Measurements from ENCODE around the gene AGO4. TPM values are rescaled to one million over a fixed set of nuclear protein-coding genes. Genes with fewer than 3 reads are reported as not detected.
"Not testable (repeated sequence)": the region's sequence is repeated elsewhere in the genome, so short reads cannot be mapped to it uniquely, and the experiment has no call there.

The AGO4 gene
- polyA plus RNA-seq, 1 donor: 19.9 TPM

DNA sequence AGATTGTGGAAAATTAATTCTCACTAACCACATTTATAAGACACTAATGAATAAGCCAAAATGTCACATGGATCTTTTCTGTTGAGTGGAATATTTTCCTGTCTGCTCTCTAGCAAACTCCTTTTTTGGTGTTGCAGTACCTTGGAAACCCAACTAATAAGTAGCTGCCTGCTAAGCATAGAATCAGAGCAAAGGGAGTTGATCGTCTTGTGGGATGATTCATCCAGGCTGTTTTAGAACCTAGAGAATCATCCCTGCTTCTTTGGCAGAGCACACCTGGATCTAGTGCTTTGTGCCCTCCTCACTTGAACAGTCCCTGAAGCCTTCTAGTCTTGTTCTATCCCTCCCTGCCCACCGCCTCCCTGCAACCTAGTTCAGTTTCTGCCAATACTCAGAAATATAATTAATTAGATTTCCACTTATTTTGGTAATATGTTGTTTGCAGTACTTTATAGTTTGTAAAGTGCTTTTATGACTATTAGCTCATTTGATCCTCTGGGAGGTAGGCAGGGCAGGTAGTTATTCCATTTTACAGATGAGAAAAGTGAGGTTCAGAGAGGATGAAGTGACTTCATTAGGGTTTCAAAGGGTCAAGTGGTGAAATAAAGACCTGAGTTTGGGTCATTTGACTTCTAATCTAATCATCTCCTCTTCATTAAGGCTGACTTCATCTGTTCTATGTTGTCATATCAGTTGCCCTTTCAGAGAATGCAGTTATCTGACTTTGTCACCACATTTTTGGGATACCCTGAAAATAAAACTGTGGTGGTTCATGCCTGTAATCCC is 2.5 kb downstream of the AGO4 start:
- no peak overlapping the region for H3K4me3 ChIP-seq (ENCODE audit: low read length)
- no peaks in the 10 kb centered on the region for H3K9me3 ChIP-seq (ENCODE audit: control insufficient read depth, low read depth, low read length)
- peaks cover 6% of the 10 kb centered on the region for H3K4me1 ChIP-seq (ENCODE audit: control insufficient read depth, insufficient read depth, low read length)
- WGBS (ENCODE audit: insufficient coverage, low lambda C conversion rate): no CpG with 5 or more reads among the region's 2 CpGs
- no peak for DNase-seq
- H3K27me3 ChIP-seq (ENCODE audit: control insufficient read depth, insufficient read depth, low read length): no peaks in the 10 kb centered on the region
- no peaks in the 10 kb centered on the region for H3K36me3 ChIP-seq (ENCODE audit: control insufficient read depth, insufficient read depth, low read length)
- H3K27ac ChIP-seq (ENCODE audit: low read length): no peak overlapping the region

DNA sequence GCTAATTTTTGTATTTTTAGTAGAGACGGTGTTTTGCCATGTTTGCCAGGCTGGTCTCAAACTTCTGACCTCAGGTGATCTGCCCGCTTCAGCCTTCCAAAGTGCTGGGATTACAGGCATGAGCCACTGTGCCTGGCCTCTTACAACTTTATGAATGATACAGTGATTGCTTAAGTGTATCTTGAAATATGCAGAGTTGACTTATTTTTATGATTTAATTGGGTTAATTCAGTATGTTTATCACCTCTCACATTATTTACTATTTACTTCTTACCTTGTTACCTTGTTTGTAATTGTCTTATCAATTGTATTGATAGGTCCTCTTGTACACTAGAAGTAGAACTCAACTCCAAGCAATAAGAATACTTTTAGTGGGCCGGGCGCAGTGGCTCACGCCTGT is 4.9 kb downstream of the AGO4 start:
- WGBS (ENCODE audit: insufficient coverage, low lambda C conversion rate): no CpG with 5 or more reads among the region's 5 CpGs
- H3K4me3 ChIP-seq (ENCODE audit: low read length); DNase-seq; H3K9me3 ChIP-seq (ENCODE audit: control insufficient read depth, low read depth, low read length); H3K27ac ChIP-seq (ENCODE audit: low read length); H3K27me3 ChIP-seq (ENCODE audit: control insufficient read depth, insufficient read depth, low read length); H3K4me1 ChIP-seq (ENCODE audit: control insufficient read depth, insufficient read depth, low read length); H3K36me3 ChIP-seq (ENCODE audit: control insufficient read depth, insufficient read depth, low read length): not testable (repeated sequence)

DNA sequence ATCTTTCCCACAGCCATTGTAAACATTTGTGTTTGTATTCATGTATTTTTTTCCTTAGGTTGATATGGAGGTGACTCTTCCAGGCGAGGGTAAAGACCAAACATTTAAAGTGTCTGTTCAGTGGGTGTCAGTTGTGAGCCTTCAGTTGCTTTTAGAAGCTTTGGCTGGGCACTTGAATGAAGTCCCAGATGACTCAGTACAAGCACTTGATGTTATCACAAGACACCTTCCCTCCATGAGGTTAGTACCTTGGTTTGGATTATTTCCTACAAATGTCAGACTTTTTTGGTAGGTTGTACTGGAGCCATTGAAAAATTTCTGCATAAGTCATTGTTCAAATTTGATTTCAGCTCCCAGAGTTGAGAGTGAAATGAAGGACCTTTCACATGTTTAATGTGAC is 17.4 kb downstream of the AGO4 start:
- no peak for DNase-seq
- H3K4me1 ChIP-seq (ENCODE audit: control insufficient read depth, insufficient read depth, low read length): no peaks in the 10 kb centered on the region
- WGBS (ENCODE audit: insufficient coverage, low lambda C conversion rate): no CpG with 5 or more reads among the region's 1 CpG
- H3K27me3 ChIP-seq (ENCODE audit: control insufficient read depth, insufficient read depth, low read length): no peaks in the 10 kb centered on the region
- peaks cover 26% of the 10 kb centered on the region for H3K36me3 ChIP-seq (ENCODE audit: control insufficient read depth, insufficient read depth, low read length)
- no peaks in the 10 kb centered on the region for H3K9me3 ChIP-seq (ENCODE audit: control insufficient read depth, low read depth, low read length)
- no peak overlapping the region for H3K4me3 ChIP-seq (ENCODE audit: low read length)
- no peak overlapping the region for H3K27ac ChIP-seq (ENCODE audit: low read length)

GRCh38 chr1:35832276-35832905 is 24.6 kb downstream of the AGO4 start:
- H3K4me1 ChIP-seq (ENCODE audit: control insufficient read depth, insufficient read depth, low read length): no peaks in the 10 kb centered on the region
- no peak overlapping the region for H3K27ac ChIP-seq (ENCODE audit: low read length)
- WGBS (ENCODE audit: insufficient coverage, low lambda C conversion rate): no CpG with 5 or more reads among the region's 2 CpGs
- no peak overlapping the region for H3K4me3 ChIP-seq (ENCODE audit: low read length)
- H3K36me3 ChIP-seq (ENCODE audit: control insufficient read depth, insufficient read depth, low read length): peaks cover 57% of the 10 kb centered on the region
- no peaks in the 10 kb centered on the region for H3K27me3 ChIP-seq (ENCODE audit: control insufficient read depth, insufficient read depth, low read length)
- H3K9me3 ChIP-seq (ENCODE audit: control insufficient read depth, low read depth, low read length): no peaks in the 10 kb centered on the region
- DNase-seq: no peak

GRCh38 chr1:35833395-35833794 is 25.6 kb downstream of the AGO4 start:
- H3K4me1 ChIP-seq (ENCODE audit: control insufficient read depth, insufficient read depth, low read length): no peaks in the 10 kb centered on the region
- no peak overlapping the region for H3K27ac ChIP-seq (ENCODE audit: low read length)
- no peaks in the 10 kb centered on the region for H3K9me3 ChIP-seq (ENCODE audit: control insufficient read depth, low read depth, low read length)
- no peak overlapping the region for H3K4me3 ChIP-seq (ENCODE audit: low read length)
- 100% methylated on average over 2 of the region's 2 CpGs for WGBS (ENCODE audit: insufficient coverage, low lambda C conversion rate)
- H3K27me3 ChIP-seq (ENCODE audit: control insufficient read depth, insufficient read depth, low read length): no peaks in the 10 kb centered on the region
- peaks cover 56% of the 10 kb centered on the region for H3K36me3 ChIP-seq (ENCODE audit: control insufficient read depth, insufficient read depth, low read length)
- no peak for DNase-seq

GRCh38 chr1:35834218-35834617 is 26.4 kb downstream of the AGO4 start:
- WGBS (ENCODE audit: insufficient coverage, low lambda C conversion rate): no CpG with 5 or more reads among the region's 2 CpGs
- peaks cover 54% of the 10 kb centered on the region for H3K36me3 ChIP-seq (ENCODE audit: control insufficient read depth, insufficient read depth, low read length)

DNA sequence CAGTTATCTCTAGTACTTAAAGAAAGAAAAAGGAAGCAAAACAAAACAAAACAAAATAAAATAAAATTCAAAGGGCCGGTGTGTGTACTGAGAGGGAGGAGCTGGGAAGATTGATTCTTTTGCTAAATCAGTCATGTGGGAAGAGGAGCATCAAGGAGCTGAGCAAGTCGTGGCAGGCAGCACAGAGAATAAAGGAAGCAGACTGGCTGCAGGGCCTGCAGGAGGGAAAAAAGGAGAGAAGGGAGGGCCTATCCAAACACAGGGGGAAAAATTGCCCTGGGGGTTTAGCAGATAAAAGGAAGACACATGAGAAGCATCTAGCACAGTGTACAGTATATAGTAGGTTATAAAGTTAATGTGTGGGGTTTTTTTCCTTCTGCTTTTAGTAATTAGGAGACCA is 27.6 kb downstream of the AGO4 start:
- Histone ChIP-seq H3K9me3 (ENCODE audit: control insufficient read depth, low read depth, low read length) (no peaks in the 10 kb centered on the region), H3K27me3 (ENCODE audit: control insufficient read depth, insufficient read depth, low read length) (no peaks in the 10 kb centered on the region), H3K4me3 (ENCODE audit: low read length) (no peak overlapping the region), H3K4me1 (ENCODE audit: control insufficient read depth, insufficient read depth, low read length) (no peaks in the 10 kb centered on the region), H3K36me3 (ENCODE audit: control insufficient read depth, insufficient read depth, low read length) (peaks cover 49% of the 10 kb centered on the region), H3K27ac (ENCODE audit: low read length) (no peak overlapping the region)
- no peak for DNase-seq
- 33% methylated on average over 1 of the region's 2 CpGs for WGBS (ENCODE audit: insufficient coverage, low lambda C conversion rate)

More at GRCh38 chr1:35834218-35834617, 26.4 kb downstream of the AGO4 start:
- no peaks in the 10 kb centered on the region for H3K27me3 ChIP-seq (ENCODE audit: control insufficient read depth, insufficient read depth, low read length)
- H3K4me3 ChIP-seq (ENCODE audit: low read length): no peak overlapping the region
- no peaks in the 10 kb centered on the region for H3K4me1 ChIP-seq (ENCODE audit: control insufficient read depth, insufficient read depth, low read length)
- H3K9me3 ChIP-seq (ENCODE audit: control insufficient read depth, low read depth, low read length): no peaks in the 10 kb centered on the region
- no peak overlapping the region for H3K27ac ChIP-seq (ENCODE audit: low read length)
- no peak for DNase-seq

DNA sequence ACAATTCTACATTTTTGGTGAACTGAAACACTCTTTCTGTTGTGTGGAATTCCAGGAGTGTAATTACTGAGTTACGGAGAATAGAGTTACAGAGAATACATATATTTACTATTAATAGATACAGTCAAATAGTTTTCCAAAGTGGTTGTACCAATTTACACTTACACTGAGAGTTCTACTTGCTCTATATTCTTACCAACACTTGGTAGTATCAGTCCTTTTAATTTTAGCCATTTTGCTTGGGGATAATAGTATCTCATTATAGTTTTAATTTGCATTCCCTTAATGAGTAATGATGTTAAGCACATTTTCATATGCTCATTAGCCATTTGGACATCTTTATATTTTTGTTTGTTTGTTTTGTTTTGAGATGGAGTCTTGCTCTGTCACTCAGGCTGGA is 28.9 kb downstream of the AGO4 start:
- no CpG with 5 or more reads among the region's 1 CpG for WGBS (ENCODE audit: insufficient coverage, low lambda C conversion rate)
- no peak for DNase-seq
- H3K9me3 ChIP-seq (ENCODE audit: control insufficient read depth, low read depth, low read length): no peaks in the 10 kb centered on the region
- peaks cover 52% of the 10 kb centered on the region for H3K36me3 ChIP-seq (ENCODE audit: control insufficient read depth, insufficient read depth, low read length)
- no peaks in the 10 kb centered on the region for H3K4me1 ChIP-seq (ENCODE audit: control insufficient read depth, insufficient read depth, low read length)
- no peaks in the 10 kb centered on the region for H3K27me3 ChIP-seq (ENCODE audit: control insufficient read depth, insufficient read depth, low read length)
- H3K4me3 ChIP-seq (ENCODE audit: low read length): no peak overlapping the region
- H3K27ac ChIP-seq (ENCODE audit: low read length): no peak overlapping the region

GRCh38 chr1:35838693-35839245 is 31.0 kb downstream of the AGO4 start:
- H3K27ac ChIP-seq (ENCODE audit: low read length): no peak overlapping the region
- no peak for DNase-seq
- 93% methylated on average over 3 of the region's 8 CpGs for WGBS (ENCODE audit: insufficient coverage, low lambda C conversion rate)

DNA sequence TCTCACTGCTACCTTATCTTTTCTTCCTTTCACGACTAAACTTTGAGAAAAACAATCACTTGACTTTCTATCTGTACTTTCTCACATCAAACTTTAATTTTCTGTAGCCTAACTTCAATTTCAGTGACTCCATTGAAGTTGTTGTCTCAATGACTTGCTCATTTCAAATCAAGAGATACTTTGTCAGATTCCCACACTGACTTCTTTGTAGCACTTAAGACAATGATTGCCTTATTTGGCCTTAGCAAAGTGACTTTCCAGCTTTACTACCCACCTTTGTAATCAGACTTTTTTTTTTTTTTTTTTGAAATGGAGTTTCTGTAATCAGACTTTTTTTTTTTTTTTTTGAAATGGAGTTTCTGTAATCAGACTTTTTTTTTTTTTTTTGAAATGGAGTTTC is 37.0 kb downstream of the AGO4 start:
- no peaks in the 10 kb centered on the region for H3K9me3 ChIP-seq (ENCODE audit: control insufficient read depth, low read depth, low read length)
- H3K27me3 ChIP-seq (ENCODE audit: control insufficient read depth, insufficient read depth, low read length): no peaks in the 10 kb centered on the region
- DNase-seq: peak in 1 of 2 donors; percentile 12
- H3K4me3 ChIP-seq (ENCODE audit: low read length): no peak overlapping the region
- WGBS (ENCODE audit: insufficient coverage, low lambda C conversion rate): 56% methylated on average over 1 of the region's 1 CpG
- H3K27ac ChIP-seq (ENCODE audit: low read length): no peak overlapping the region
- H3K4me1 ChIP-seq (ENCODE audit: control insufficient read depth, insufficient read depth, low read length): peaks cover 2% of the 10 kb centered on the region
- H3K36me3 ChIP-seq (ENCODE audit: control insufficient read depth, insufficient read depth, low read length): peaks cover 38% of the 10 kb centered on the region

More at GRCh38 chr1:35838693-35839245, 31.0 kb downstream of the AGO4 start:
- H3K36me3 ChIP-seq (ENCODE audit: control insufficient read depth, insufficient read depth, low read length): peaks cover 52% of the 10 kb centered on the region
- no peaks in the 10 kb centered on the region for H3K27me3 ChIP-seq (ENCODE audit: control insufficient read depth, insufficient read depth, low read length)
- no peaks in the 10 kb centered on the region for H3K9me3 ChIP-seq (ENCODE audit: control insufficient read depth, low read depth, low read length)
- no peak overlapping the region for H3K4me3 ChIP-seq (ENCODE audit: low read length)
- no peaks in the 10 kb centered on the region for H3K4me1 ChIP-seq (ENCODE audit: control insufficient read depth, insufficient read depth, low read length)

Data from large intestine (tissue), 3 donors.